Endodermal cell (in vitro differentiated cells): ENCODE measurements around the gene RNASE1. TPM values are rescaled to one million over a fixed set of nuclear protein-coding genes. Genes with fewer than 3 reads are reported as not detected.
"Not testable (repeated sequence)": the region's sequence is repeated elsewhere in the genome, so short reads cannot be mapped to it uniquely, and the experiment has no call there.

Source experiments
- DNase-seq: peaks from one replicate; pipeline ENCODE4 v3.0.0-alpha.2; 2017
- H3K27ac ChIP-seq: 2 replicates; pipeline ENCODE4 v1.5.1; 2013; ENCODE audit warnings: mild to moderate bottlenecking, low read depth, low read length, moderate library complexity
- H3K27me3 ChIP-seq: 2 replicates; pipeline ENCODE4 v1.6.1; 2013; ENCODE audit warnings: mild to moderate bottlenecking, low read length, moderate library complexity; ENCODE audit not compliant: insufficient read depth, control insufficient read depth, poor library complexity, severe bottlenecking
- H3K36me3 ChIP-seq: 2 replicates; pipeline ENCODE4 v1.7.0; 2013; ENCODE audit warnings: mild to moderate bottlenecking, low read length, moderate library complexity; ENCODE audit not compliant: control insufficient read depth, insufficient read depth
- H3K4me1 ChIP-seq: one replicate; pipeline ENCODE4 v1.7.0; 2013; ENCODE audit warnings: low read length; ENCODE audit not compliant: control insufficient read depth, insufficient read depth
- H3K4me3 ChIP-seq: 2 replicates; pipeline ENCODE4 v1.5.1; 2013; ENCODE audit warnings: mild to moderate bottlenecking, low read length, moderate library complexity
- H3K9ac ChIP-seq: 2 replicates; pipeline ENCODE4 v1.6.1; 2013; ENCODE audit warnings: mild to moderate bottlenecking, low read length, moderate library complexity; ENCODE audit not compliant: poor library complexity, severe bottlenecking; ENCODE audit errors: extremely low read depth
- H3K9me3 ChIP-seq: 2 replicates; pipeline ENCODE4 v1.6.1; 2013; ENCODE audit warnings: mild to moderate bottlenecking, low read length, moderate library complexity; ENCODE audit not compliant: control insufficient read depth
- H3K27ac Mint-ChIP-seq: 2 replicates; pipeline ENCODE4 v1.8.0; 2020; ENCODE audit warnings: mixed read lengths
- H3K27me3 Mint-ChIP-seq: 2 replicates; pipeline ENCODE4 v1.8.0; 2021; ENCODE audit warnings: mild to moderate bottlenecking, mixed read lengths; ENCODE audit not compliant: insufficient read depth
- H3K36me3 Mint-ChIP-seq: 2 replicates; pipeline ENCODE4 v1.8.0; 2020; ENCODE audit warnings: low read depth, mixed read lengths
- H3K4me1 Mint-ChIP-seq: 2 replicates; pipeline ENCODE4 v1.8.0; 2020; ENCODE audit warnings: mixed read lengths
- H3K4me3 Mint-ChIP-seq: 2 replicates; pipeline ENCODE4 v1.8.0; 2020; ENCODE audit warnings: mild to moderate bottlenecking, moderate library complexity, mixed read lengths
- H3K9me3 Mint-ChIP-seq: 2 replicates; pipeline ENCODE4 v1.8.0; 2020; ENCODE audit warnings: mild to moderate bottlenecking, mixed read lengths
- CTCF ChIP-seq: fragments of 200-600 bp; sonication (generic); conservative IDR thresholded peaks from 2 replicates; pipeline ENCODE4 v1.5.0; 2021; ENCODE audit warnings: antibody characterized with exemption, mild to moderate bottlenecking
- WGBS, 2 experiments: methylation state at CpG; one replicate each; pipeline versions ENCODE4 v1.1.5 to v1.1.7; 2013; ENCODE audit warnings: missing lambda C conversion rate in 2 of 2, mixed read lengths in 1 of 2; ENCODE audit not compliant: insufficient coverage in 1 of 2, insufficient read length in 1 of 2; 5-methylcytosine and 5-hydroxymethylcytosine counted together
- total RNA-seq, 2 donors: library from RNA; stranded (reverse); fragmentation: NEBNext Ultra II Directional in 1 of 2; extraction: Animal tissue kit (Norgen Biotek cat#: 25700) in 1 of 2; gene quantifications; 2 replicates in 1 of 2; 3 replicates in 1 of 2; pipeline ENCODE4 v1.2.1, GENCODE V29; 2021

RNASE1 gene
- total RNA-seq, 2 donors from 2014 or later, result 9.9 to 10.7 TPM

GRCh38 chr14:20823859-20824258 is 21.2 kb upstream of the RNASE1 start:
- peak; percentile 9 for DNase-seq
- Mint-ChIP-seq H3K36me3 (peaks cover 63% of the 10 kb centered on the region), H3K9me3 (peaks cover 35% of the 10 kb centered on the region), H3K27ac (no peak overlapping the region), H3K27me3 (no peaks in the 10 kb centered on the region), H3K4me3 (no peak overlapping the region), H3K4me1 (peaks cover 40% of the 10 kb centered on the region)
- no peaks in the 10 kb centered on the region for H3K4me1 ChIP-seq
- H3K36me3 ChIP-seq, result no peaks in the 10 kb centered on the region
- H3K4me3 ChIP-seq, result no peak overlapping the region
- no peak overlapping the region for H3K9ac ChIP-seq
- H3K27ac ChIP-seq, result no peak overlapping the region
- WGBS, 2 experiments, result 91 to 93% methylated on average over 7 to 8 of the region's 8 CpGs
- H3K9me3 ChIP-seq, result peaks cover 49% of the 10 kb centered on the region
- no peak for TF ChIP-seq CTCF
- H3K27me3 ChIP-seq, result no peaks in the 10 kb centered on the region

- 86% methylated on average over 2 of the region's 3 CpGs; no CpG with 5 or more reads in 1 of the 2 experiments for WGBS, 2 experiments
- not testable (repeated sequence) for H3K27me3 ChIP-seq, H3K4me1 ChIP-seq, H3K36me3 ChIP-seq, H3K27me3 Mint-ChIP-seq, H3K4me3 Mint-ChIP-seq, H3K27ac ChIP-seq, H3K9ac ChIP-seq
- peak; percentile 28 for DNase-seq
- peaks cover 35% of the 10 kb centered on the region for H3K9me3 ChIP-seq
- H3K27ac Mint-ChIP-seq, result peak overlapping the region; percentile 77
- H3K4me1 Mint-ChIP-seq, result peaks cover 47% of the 10 kb centered on the region
- peak overlapping the region; percentile 44 for H3K4me3 ChIP-seq
- peaks cover 59% of the 10 kb centered on the region for H3K36me3 Mint-ChIP-seq
- peaks cover 24% of the 10 kb centered on the region for H3K9me3 Mint-ChIP-seq
Observed at GRCh38 chr14:20821521-20822108, 19.0 kb upstream of the RNASE1 start.

GRCh38 chr14:20820063-20820904 is 17.6 kb upstream of the RNASE1 start:
- 89% methylated on average over 9 to 14 of the region's 14 CpGs for WGBS, 2 experiments
- DNase-seq, result peak; percentile 84
- peak overlapping the region; percentile 33 for H3K27ac ChIP-seq

More at GRCh38 chr14:20820063-20820904, 17.6 kb upstream of the RNASE1 start:
- H3K27me3 ChIP-seq, result no peaks in the 10 kb centered on the region
- Mint-ChIP-seq H3K27ac (peak overlapping the region; percentile 80), H3K27me3 (no peaks in the 10 kb centered on the region), H3K4me1 (peaks cover 48% of the 10 kb centered on the region), H3K9me3 (peaks cover 24% of the 10 kb centered on the region), H3K36me3 (peaks cover 58% of the 10 kb centered on the region), H3K4me3 (no peak overlapping the region)
- H3K9me3 ChIP-seq, result peaks cover 35% of the 10 kb centered on the region
- peaks cover 6% of the 10 kb centered on the region for H3K4me1 ChIP-seq
- no peak overlapping the region for H3K9ac ChIP-seq
- TF ChIP-seq CTCF, result no peak
- H3K36me3 ChIP-seq, result no peaks in the 10 kb centered on the region
- H3K4me3 ChIP-seq, result peak overlapping the region; percentile 20
